ENCODE results near the gene POLR2B. TPM values are rescaled to one million over a fixed set of nuclear protein-coding genes. Genes with fewer than 3 reads are reported as not detected.

POLR2B gene
- total and polyA plus RNA-seq, 2 of the 4 experiments (the other 2 are of a cell fraction), result 74.0 to 106 TPM

DNA sequence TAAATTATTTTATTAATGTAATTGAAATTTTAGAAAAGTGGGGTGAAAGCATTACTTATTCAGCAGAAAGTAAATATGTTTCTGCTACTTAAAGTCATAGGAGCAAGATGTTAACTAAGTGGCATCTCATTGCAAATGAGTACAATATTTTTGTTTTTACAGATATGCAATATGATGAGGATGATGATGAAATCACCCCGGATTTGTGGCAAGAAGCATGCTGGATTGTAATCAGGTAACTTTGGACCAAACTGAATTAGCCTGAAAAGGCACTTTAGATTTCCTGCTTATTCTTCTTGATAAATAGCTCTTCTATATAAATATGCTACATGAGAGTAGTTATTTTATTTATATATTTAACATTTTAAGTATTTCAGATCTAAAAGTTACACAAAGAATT, 7.5 kb downstream of the POLR2B start:
- H2BK20ac ChIP-seq (ENCODE audit: low read depth, low read length), result no peak overlapping the region
- no peak for ATAC-seq (ENCODE audit: low read depth)
- no TSS peak for BruUV-seq (replicated peaks)
- H3K27ac ChIP-seq (ENCODE audit: insufficient read depth, low read length), result no peak overlapping the region
- H3K9me1 ChIP-seq (ENCODE audit: insufficient read depth, low read length), result peaks cover 7% of the 10 kb centered on the region
- no peak overlapping the region for H3K23ac ChIP-seq (ENCODE audit: low read depth, low read length)
- no peak overlapping the region for H4K5ac ChIP-seq (ENCODE audit: low read depth, low read length)
- no peak for DNase-seq
- H3K56ac ChIP-seq (ENCODE audit: extremely low read depth, insufficient read depth, low read length), result no peak overlapping the region
- peaks cover 20 to 46% of the 10 kb centered on the region in 2 experiments for H3K79me1 ChIP-seq (ENCODE audit: low read depth in 1 of 2, low read length in 2 of 2)
- no peak overlapping the region for H2AK5ac ChIP-seq (ENCODE audit: low read depth, low read length)
- no peaks in the 10 kb centered on the region for H3K4me1 ChIP-seq (ENCODE audit: control insufficient read depth, insufficient read depth, low read length)
- ChIA-PET POLR2A (ENCODE audit: unreplicated experiment) (no interaction called here), CTCF (no interaction called here)
- no peak overlapping the region for H2AK9ac ChIP-seq (replicated peaks; ENCODE audit: low read depth, low read length, poor library complexity)
- intact Hi-C loops (cut with micrococcal nuclease), result no loop called here
- H3K27me3 ChIP-seq (ENCODE audit: control insufficient read depth, insufficient read depth, low read length), result no peaks in the 10 kb centered on the region
- no peak overlapping the region for H2BK5ac ChIP-seq (ENCODE audit: low read depth, low read length, poor library complexity, severe bottlenecking)
- H2AFZ ChIP-seq (replicated peaks; ENCODE audit: low read length, poor library complexity), result no peak overlapping the region
- peaks cover 29% of the 10 kb centered on the region for H3K36me3 ChIP-seq (ENCODE audit: control insufficient read depth, insufficient read depth, low read length)
- peaks cover 50% of the 10 kb centered on the region for H4K20me1 ChIP-seq (ENCODE audit: insufficient read depth, low read length)
- in situ Hi-C loops (cut with MboI; ENCODE audit: low sequenced_read_pairs), result no loop called here
- no peak overlapping the region for H2BK120ac ChIP-seq (ENCODE audit: low read depth, low read length)
- H3K18ac ChIP-seq (ENCODE audit: low read depth, low read length), result no peak overlapping the region
- H4K8ac ChIP-seq (ENCODE audit: low read depth in 2 of 2, low read length in 2 of 2), result no peak overlapping the region
- H3K4ac ChIP-seq (ENCODE audit: low read depth, low read length), result no peak overlapping the region
- dilution Hi-C loops (cut with HindIII; ENCODE audit: low sequenced_read_pairs, unreplicated experiment), result no loop called here
- no peak overlapping the region for H3K4me3 ChIP-seq (ENCODE audit: insufficient read depth, low read depth, low read length)
- no peak overlapping the region for H3K14ac ChIP-seq (replicated peaks; ENCODE audit: low read depth, low read length)
- no peak overlapping the region for H4K91ac ChIP-seq (ENCODE audit: insufficient read depth, low read depth, low read length)
- H3K9ac ChIP-seq (ENCODE audit: low read depth, low read length), result no peak overlapping the region
- no peaks in the 10 kb centered on the region for H3K9me3 ChIP-seq (ENCODE audit: control insufficient read depth, insufficient read depth, low read length)
- no peak overlapping the region for H3K4me2 ChIP-seq (ENCODE audit: low read depth, low read length)
- no CpG with 5 or more reads among the region's 1 CpG for WGBS, 2 experiments (ENCODE audit: extremely low coverage in 2 of 2, insufficient read length in 1 of 2)
- no peak overlapping the region for H2BK15ac ChIP-seq (ENCODE audit: low read depth, low read length)
- no peak for TF ChIP-seq FOS (IDR thresholded peaks at IDR 0.05; ENCODE audit: low read depth, low read length)
- TF ChIP-seq NFE2L2 (IDR thresholded peaks at IDR 0.05; ENCODE audit: low read depth, low read length), result no peak
- TF ChIP-seq MAFK (IDR thresholded peaks at IDR 0.05; ENCODE audit: low read depth, low read length), result no peak
- no peak for TF ChIP-seq CHD1 (IDR thresholded peaks at IDR 0.05; ENCODE audit: low read depth, low read length)
- TF ChIP-seq, protein P1, sequence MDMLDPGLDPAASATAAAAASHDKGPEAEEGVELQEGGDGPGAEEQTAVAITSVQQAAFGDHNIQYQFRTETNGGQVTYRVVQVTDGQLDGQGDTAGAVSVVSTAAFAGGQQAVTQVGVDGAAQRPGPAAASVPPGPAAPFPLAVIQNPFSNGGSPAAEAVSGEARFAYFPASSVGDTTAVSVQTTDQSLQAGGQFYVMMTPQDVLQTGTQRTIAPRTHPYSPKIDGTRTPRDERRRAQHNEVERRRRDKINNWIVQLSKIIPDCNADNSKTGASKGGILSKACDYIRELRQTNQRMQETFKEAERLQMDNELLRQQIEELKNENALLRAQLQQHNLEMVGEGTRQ (IDR thresholded peaks at IDR 0.05; ENCODE audit: low read depth, low read length), result no peak
- peak; percentile 53; the same call in 1 of the 2 replicates for TF ChIP-seq CEBPB (IDR thresholded peaks at IDR 0.05; ENCODE audit: low read depth, low read length)
- no peak for TF ChIP-seq MXI1 (IDR thresholded peaks at IDR 0.05; ENCODE audit: borderline replicate concordance, low read depth, low read length)
- TF ChIP-seq POLR2A (IDR thresholded peaks at IDR 0.05; ENCODE audit: low read depth, low read length), result no peak
- no peak for TF ChIP-seq MAZ (IDR thresholded peaks at IDR 0.05; ENCODE audit: borderline replicate concordance, low read depth, low read length)

Measured in IMR-90 (cell line).